Loucy (cell line): ENCODE data around the gene NCAM1.

ENCODE experiments used
- EZH2phosphoT487 ChIP-seq: fragments of 200-600 bp; IDR thresholded peaks from 2 replicates; pipeline ENCODE4 v1.6.1; 2018; ENCODE audit warnings: antibody characterized with exemption, mild to moderate bottlenecking, moderate library complexity, borderline replicate concordance
- TF ChIP-seq, protein P1 (sequence below): fragments of 200-600 bp; sonication (generic); conservative IDR thresholded peaks from 2 replicates; pipeline ENCODE4 v1.5.1; 2014; ENCODE audit warnings: mild to moderate bottlenecking, antibody characterized with exemption, low read length

DNA sequence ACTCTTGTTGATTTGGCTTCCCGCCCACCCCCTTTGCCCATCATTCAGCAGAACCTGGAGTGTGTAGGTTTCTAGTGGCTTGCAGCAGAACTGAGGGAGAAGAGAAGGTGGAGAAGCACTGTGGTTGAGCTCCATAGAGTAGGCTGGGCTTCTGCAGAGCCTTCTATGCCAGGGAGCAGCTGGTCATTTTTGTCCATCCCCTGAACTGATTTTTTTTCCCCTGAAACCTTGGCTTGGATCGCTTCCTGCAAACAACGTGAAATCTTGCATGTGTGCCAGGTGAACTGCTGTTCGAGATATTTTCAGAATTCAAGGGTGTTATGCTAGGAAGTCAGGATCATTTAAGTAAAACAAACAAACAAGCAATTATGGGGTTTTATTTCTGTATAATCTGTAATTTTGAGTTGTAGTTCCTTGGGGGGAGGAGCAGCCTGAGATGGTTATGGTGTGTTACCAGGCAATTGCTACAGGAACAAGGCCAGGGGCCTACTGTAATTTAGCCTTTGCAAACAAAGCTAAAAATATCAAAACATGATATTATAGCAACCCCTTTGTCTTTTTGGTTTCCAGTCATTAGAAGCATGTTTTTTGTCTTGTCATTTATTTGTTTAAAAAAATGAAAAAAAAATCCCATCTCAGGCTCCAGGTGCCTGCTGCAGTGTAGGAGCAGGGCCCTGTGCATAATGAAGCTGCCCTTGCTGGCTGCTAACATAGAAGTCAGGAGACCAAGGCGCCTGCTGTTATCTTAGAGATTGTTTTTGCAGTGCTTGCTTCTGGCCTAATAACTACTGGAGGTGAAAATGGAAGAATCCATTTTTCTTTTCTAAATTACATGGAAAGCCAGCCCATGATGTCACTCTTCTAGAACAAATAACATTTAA is 200.7 kb downstream of the NCAM1 start:
- TF ChIP-seq, protein P1, sequence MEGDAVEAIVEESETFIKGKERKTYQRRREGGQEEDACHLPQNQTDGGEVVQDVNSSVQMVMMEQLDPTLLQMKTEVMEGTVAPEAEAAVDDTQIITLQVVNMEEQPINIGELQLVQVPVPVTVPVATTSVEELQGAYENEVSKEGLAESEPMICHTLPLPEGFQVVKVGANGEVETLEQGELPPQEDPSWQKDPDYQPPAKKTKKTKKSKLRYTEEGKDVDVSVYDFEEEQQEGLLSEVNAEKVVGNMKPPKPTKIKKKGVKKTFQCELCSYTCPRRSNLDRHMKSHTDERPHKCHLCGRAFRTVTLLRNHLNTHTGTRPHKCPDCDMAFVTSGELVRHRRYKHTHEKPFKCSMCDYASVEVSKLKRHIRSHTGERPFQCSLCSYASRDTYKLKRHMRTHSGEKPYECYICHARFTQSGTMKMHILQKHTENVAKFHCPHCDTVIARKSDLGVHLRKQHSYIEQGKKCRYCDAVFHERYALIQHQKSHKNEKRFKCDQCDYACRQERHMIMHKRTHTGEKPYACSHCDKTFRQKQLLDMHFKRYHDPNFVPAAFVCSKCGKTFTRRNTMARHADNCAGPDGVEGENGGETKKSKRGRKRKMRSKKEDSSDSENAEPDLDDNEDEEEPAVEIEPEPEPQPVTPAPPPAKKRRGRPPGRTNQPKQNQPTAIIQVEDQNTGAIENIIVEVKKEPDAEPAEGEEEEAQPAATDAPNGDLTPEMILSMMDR = no peak
- TF ChIP-seq EZH2phosphoT487 = no peak
